Spleen (tissue), 11 donors: Measurements from ENCODE around the gene NGF. TPM values are rescaled to one million over a fixed set of nuclear protein-coding genes. Genes with fewer than 3 reads are reported as not detected.

Source experiments
- DNase-seq: peaks from one replicate; pipeline ENCODE4 v3.0.0-alpha.2; 2020
- H3K27ac ChIP-seq, 8 donors: fragments of 200-600 bp; sonication (generic) in 7 of 8; 1 replicate in 4 of 8; 2 replicates in 4 of 8; pipeline versions ENCODE4 v1.5.0 to v1.8.0; 2016 to 2021; ENCODE audit warnings: inconsistent platforms in 4 of 8, mild to moderate bottlenecking in 4 of 8, moderate library complexity in 1 of 8
- H3K27me3 ChIP-seq, 7 donors: fragments of 200-600 bp; sonication (generic) in 6 of 7; replicated peaks in 1 of 7; 1 replicate in 4 of 7; 2 replicates in 3 of 7; pipeline versions ENCODE4 v1.5.0 to v1.8.0; 2016 to 2021; ENCODE audit warnings: inconsistent platforms in 3 of 7, mild to moderate bottlenecking in 1 of 7
- H3K36me3 ChIP-seq, 6 donors: fragments of 200-600 bp; sonication (generic) in 5 of 6; 1 replicate in 4 of 6; 2 replicates in 2 of 6; pipeline versions ENCODE4 v1.5.0 to v1.8.0; 2016 to 2021; ENCODE audit warnings: inconsistent platforms in 2 of 6
- H3K4me1 ChIP-seq, 6 donors: fragments of 200-600 bp; sonication (generic) in 5 of 6; 1 replicate in 3 of 6; 2 replicates in 3 of 6; pipeline versions ENCODE4 v1.5.0 to v1.8.0; 2016 to 2021; ENCODE audit warnings: inconsistent platforms in 3 of 6
- H3K4me3 ChIP-seq, 8 donors: fragments of 200-600 bp; sonication (generic) in 7 of 8; 1 replicate in 4 of 8; 2 replicates in 4 of 8; pipeline versions ENCODE4 v1.5.0 to v1.8.0; 2016 to 2021; ENCODE audit warnings: inconsistent platforms in 4 of 8, mild to moderate bottlenecking in 4 of 8, moderate library complexity in 2 of 8
- H3K9me3 ChIP-seq, 8 donors: fragments of 200-600 bp; sonication (generic) in 7 of 8; 1 replicate in 4 of 8; 2 replicates in 4 of 8; pipeline versions ENCODE4 v1.5.0 to v1.8.0; 2016 to 2021; ENCODE audit warnings: inconsistent platforms in 4 of 8
- POLR2A ChIP-seq, 3 donors: fragments of 450-650 bp; IDR thresholded peaks; one replicate each; pipeline ENCODE4 v1.5.1; 2017; ENCODE audit warnings: antibody characterized with exemption in 3 of 3, mild to moderate bottlenecking in 1 of 3
- POLR2AphosphoS5 ChIP-seq, 3 donors: sonication (generic); formaldehyde crosslinking; IDR thresholded peaks; one replicate each; pipeline ENCODE4 v1.5.1; 2017; ENCODE audit warnings: antibody characterized with exemption in 3 of 3
- WGBS, 5 donors: extraction: QIAGEN DNeasy Blood & Tissue Kit in 3 of 5; methylation state at CpG; one replicate each; pipeline versions ENCODE4 v1.1.5 to v1.1.7; 2013 to 2018; 5-methylcytosine and 5-hydroxymethylcytosine counted together
- intact Hi-C: fragments of 100-400 bp; cut with DNase I; formaldehyde crosslinking; loops from one replicate; pipeline ENCODE4 v1.15.0; 2023; ENCODE audit warnings: low total_unique reads
- polyA plus RNA-seq, 3 donors: library from polyadenylated mRNA; stranded (reverse); fragments of 200-250 nt; gene quantifications; one replicate each; pipeline ENCODE4 v1.2.1, GENCODE V29; 2013
- total RNA-seq, 7 donors: library from RNA; depleted of rRNA in 3 of 7; stranded (reverse); fragments of >200 nt in 3 of 7; fragmentation: NEBNext Ultra II Directional in 4 of 7; extraction: Animal tissue kit (Norgen Biotek cat#: 25700) in 4 of 7; gene quantifications; one replicate each; pipeline versions ENCODE4 v1.1.0 to v1.2.1, GENCODE V29; 2016 to 2021
- TF ChIP-seq, protein P1 (sequence below), 11 experiments: fragments of 200-600 bp in 7 of 11; fragments of 450-650 bp in 4 of 11; sonication (generic) in 4 of 11; IDR thresholded peaks in 8 of 11; conservative IDR thresholded peaks in 3 of 11; 1 replicate in 7 of 11; 2 replicates in 4 of 11; pipeline versions ENCODE4 v1.4.0 to v1.8.0; 2016 to 2021; ENCODE audit warnings: antibody characterized with exemption in 11 of 11, inconsistent platforms in 4 of 11, mild to moderate bottlenecking in 1 of 11
- donor health status: healthy with polysubstance abuse.
- donor health status: DM: no; HTN: no; CAD: no; lungs with moderate emphysema.
- donor health status: DM: no; HTN: no; CAD: no.
- donor health status: Bipolar disorder and iron deficiency.
- donor health status: healthy.
- donor health status: DM: no; HTN: no; CAD: no.
- donor health status: DM: yes; HTN: yes; CAD: no.

Gene NGF
- total and polyA plus RNA-seq, 10 donors = 0.34 to 4.6 (median 2.0) TPM

GRCh38 chr1:115301438-115302020, 36.5 kb downstream of the NGF start:
- intact Hi-C loops = no loop called here
- WGBS, 5 donors = 78 to 88% (median 82%) methylated on average over 8 of the region's 8 CpGs
- TF ChIP-seq POLR2A (IDR thresholded peaks at IDR 0.05) (no peak), POLR2AphosphoS5 (IDR thresholded peaks at IDR 0.05) (no peak)
- TF ChIP-seq, protein P1, sequence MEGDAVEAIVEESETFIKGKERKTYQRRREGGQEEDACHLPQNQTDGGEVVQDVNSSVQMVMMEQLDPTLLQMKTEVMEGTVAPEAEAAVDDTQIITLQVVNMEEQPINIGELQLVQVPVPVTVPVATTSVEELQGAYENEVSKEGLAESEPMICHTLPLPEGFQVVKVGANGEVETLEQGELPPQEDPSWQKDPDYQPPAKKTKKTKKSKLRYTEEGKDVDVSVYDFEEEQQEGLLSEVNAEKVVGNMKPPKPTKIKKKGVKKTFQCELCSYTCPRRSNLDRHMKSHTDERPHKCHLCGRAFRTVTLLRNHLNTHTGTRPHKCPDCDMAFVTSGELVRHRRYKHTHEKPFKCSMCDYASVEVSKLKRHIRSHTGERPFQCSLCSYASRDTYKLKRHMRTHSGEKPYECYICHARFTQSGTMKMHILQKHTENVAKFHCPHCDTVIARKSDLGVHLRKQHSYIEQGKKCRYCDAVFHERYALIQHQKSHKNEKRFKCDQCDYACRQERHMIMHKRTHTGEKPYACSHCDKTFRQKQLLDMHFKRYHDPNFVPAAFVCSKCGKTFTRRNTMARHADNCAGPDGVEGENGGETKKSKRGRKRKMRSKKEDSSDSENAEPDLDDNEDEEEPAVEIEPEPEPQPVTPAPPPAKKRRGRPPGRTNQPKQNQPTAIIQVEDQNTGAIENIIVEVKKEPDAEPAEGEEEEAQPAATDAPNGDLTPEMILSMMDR (IDR thresholded peaks at IDR 0.05 in 8 of 11, conservative IDR thresholded peaks at IDR 0.05 in 3 of 11) = no peak

DNA sequence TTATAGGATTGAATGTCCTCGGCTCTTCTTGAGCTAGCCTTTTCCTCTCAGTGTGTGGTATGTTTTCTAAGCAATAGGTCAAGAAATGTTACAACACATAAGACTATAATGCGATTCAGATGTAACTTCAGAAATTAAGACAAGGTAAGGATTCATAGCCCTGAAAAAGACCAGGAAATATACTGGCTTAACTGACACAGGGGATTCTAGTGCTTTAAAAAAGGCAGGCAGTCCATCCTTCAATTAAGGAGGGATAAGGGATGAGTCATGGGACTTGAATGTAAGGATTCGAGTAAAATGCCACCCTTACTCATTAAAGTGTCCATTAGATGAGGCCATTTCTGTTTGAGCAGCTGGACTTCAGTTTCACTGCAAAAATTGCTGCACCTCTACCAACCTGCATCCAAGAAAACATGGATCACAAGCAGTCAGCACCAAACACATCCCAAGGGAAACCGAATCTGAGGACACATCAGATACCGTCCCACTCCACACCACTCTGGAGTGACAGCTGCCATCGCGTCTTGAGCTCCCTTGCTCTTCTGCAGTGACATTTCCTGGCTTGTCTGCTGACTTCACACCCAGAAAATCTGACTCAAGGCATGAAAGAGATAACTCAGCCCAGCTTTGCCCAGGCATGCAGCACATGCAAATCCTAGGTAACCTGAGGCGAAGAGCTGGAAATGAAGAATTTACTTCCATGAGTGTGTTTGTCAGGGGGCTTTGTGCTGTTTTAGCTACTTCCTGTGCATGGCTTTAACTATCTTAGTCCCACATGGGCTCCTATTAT, 37.8 kb downstream of the NGF start:
- WGBS, 5 donors = 77 to 90% (median 81%) methylated on average over 8 of the region's 8 CpGs
- TF ChIP-seq, protein P1 (IDR thresholded peaks at IDR 0.05 in 8 of 11, conservative IDR thresholded peaks at IDR 0.05 in 3 of 11) = no peak
- no peak for TF ChIP-seq POLR2AphosphoS5 (IDR thresholded peaks at IDR 0.05)
- no peak for TF ChIP-seq POLR2A (IDR thresholded peaks at IDR 0.05)
- intact Hi-C loops = no loop called here
- Histone ChIP-seq H3K4me3 (no peak overlapping the region), H3K27ac (no peak overlapping the region), H3K36me3 (no peaks in the 10 kb centered on the region), H3K9me3 (no peaks in the 10 kb centered on the region), H3K4me1 (no peaks in the 10 kb centered on the region), H3K27me3 (peaks cover 0 to 10% (median 0%) of the 10 kb centered on the region in 7 donors)
- no peak for DNase-seq

More at GRCh38 chr1:115301438-115302020, 36.5 kb downstream of the NGF start:
- no peak overlapping the region for H3K27ac ChIP-seq
- H3K9me3 ChIP-seq = no peaks in the 10 kb centered on the region
- peaks cover 0 to 10% (median 0%) of the 10 kb centered on the region in 7 donors for H3K27me3 ChIP-seq
- no peaks in the 10 kb centered on the region for H3K4me1 ChIP-seq
- H3K4me3 ChIP-seq = no peak overlapping the region
- no peak for DNase-seq
- no peaks in the 10 kb centered on the region for H3K36me3 ChIP-seq

DNA sequence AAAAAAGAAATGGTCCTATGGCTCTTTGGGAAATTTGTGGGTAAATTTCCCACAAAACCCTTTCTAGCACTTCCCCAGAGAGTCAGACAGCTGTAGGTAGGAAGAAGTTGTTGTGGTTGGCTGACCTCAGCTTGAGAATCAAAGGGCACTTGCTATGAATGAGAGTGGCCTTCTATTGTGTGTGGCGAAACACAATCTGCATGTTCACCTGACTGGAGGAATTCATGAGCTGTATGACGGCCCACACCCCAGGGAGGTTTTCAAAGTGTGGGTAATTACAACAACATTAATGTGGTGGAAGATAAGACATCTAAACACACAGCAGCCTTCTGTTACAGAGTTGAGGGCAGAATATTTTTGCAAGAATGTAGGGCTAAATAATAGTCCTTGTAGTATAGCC, 38.8 kb downstream of the NGF start:
- intact Hi-C loops = no loop called here
- H3K9me3 ChIP-seq = no peaks in the 10 kb centered on the region
- no peaks in the 10 kb centered on the region for H3K36me3 ChIP-seq
- no peak overlapping the region for H3K4me3 ChIP-seq
- H3K4me1 ChIP-seq = no peaks in the 10 kb centered on the region
- WGBS, 5 donors = 78 to 87% (median 83%) methylated on average over 2 of the region's 2 CpGs
- no peak for DNase-seq
- no peak overlapping the region for H3K27ac ChIP-seq
- peaks cover 0 to 4% (median 0%) of the 10 kb centered on the region in 7 donors for H3K27me3 ChIP-seq
- TF ChIP-seq POLR2AphosphoS5 (IDR thresholded peaks at IDR 0.05) (no peak), POLR2A (IDR thresholded peaks at IDR 0.05) (no peak)
- TF ChIP-seq, protein P1 (IDR thresholded peaks at IDR 0.05 in 8 of 11, conservative IDR thresholded peaks at IDR 0.05 in 3 of 11) = no peak

DNA sequence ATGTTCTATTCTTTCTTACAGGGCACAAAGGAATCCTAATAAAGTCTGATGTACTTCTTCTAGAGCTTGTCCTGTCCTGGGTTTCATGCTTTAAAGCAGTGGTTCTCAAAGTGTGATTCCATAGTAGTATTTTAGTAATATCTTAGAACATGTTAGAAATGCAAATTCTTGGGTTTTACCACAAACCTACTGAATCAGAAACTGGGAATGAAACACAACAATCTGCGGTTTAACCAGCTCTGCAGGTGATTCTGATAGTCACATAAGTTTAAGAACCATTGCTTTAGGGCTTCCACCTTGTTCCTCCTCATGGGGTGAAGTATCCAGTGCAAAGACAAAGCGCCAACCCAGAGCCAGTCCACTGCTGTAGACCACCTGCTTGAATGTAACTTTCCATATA, 41.1 kb downstream of the NGF start:
- Histone ChIP-seq H3K27me3 (peaks cover 0 to 19% (median 0%) of the 10 kb centered on the region in 7 donors), H3K27ac (no peak overlapping the region), H3K4me1 (no peaks in the 10 kb centered on the region), H3K9me3 (no peaks in the 10 kb centered on the region), H3K36me3 (no peaks in the 10 kb centered on the region), H3K4me3 (no peak overlapping the region)
- WGBS, 5 donors = 58 to 93% (median 79%) methylated on average over 2 of the region's 2 CpGs
- TF ChIP-seq POLR2AphosphoS5 (IDR thresholded peaks at IDR 0.05) (no peak), POLR2A (IDR thresholded peaks at IDR 0.05) (no peak)
- TF ChIP-seq, protein P1 (IDR thresholded peaks at IDR 0.05 in 8 of 11, conservative IDR thresholded peaks at IDR 0.05 in 3 of 11) = no peak
- intact Hi-C loops = no loop called here
- DNase-seq = no peak
